ENCODE data around the gene FYTTD1. TPM values are rescaled to one million over a fixed set of nuclear protein-coding genes. Genes with fewer than 3 reads are reported as not detected.

FYTTD1 gene
- total and polyA plus RNA-seq, 2 of the 4 experiments (the other 2 are of a cell fraction), result 20.4 to 50.2 TPM

DNA sequence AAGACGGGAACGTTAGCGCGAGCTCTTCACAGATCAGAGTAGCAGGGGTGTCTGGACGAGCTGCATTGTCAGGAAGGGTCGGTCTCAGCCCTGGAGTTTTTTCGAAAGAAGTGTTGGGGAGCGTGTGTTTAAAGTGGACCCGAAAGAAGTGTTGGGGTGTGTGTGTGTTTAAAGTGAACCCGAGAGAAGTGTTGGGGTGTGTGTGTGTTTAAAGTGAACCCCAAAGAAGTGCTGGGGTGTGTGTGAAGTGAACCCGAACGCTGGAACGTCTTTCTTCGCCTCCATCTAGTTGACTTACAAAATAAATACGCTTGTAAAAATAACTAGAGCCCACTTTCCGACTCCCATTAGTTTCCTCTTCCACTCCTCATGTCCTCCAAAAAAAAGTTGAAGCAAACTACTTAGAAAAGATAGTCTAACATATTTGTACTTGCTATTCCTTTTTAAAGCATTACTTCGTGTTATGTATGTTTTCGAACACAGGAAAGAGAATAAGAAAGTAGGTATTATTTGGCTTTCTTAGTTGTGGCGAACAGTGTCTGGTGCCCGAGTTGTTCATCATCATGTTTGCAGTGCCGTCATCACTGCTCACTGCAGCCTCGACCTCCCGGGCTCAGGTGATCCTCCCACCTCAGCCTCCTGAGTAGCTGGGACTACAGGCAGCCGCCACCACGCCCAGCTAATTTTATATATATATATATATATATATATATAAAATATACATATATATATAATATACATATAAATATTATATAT, 42.4 kb downstream of the FYTTD1 start (continued):
- TF ChIP-seq FOS (IDR thresholded peaks at IDR 0.05; ENCODE audit: low read depth, low read length) (no peak), MAFK (IDR thresholded peaks at IDR 0.05; ENCODE audit: low read depth, low read length) (no peak)

- no CpG with 5 or more reads among the region's 2 CpGs for WGBS, 2 experiments (ENCODE audit: extremely low coverage in 2 of 2, insufficient read length in 1 of 2)
- Histone ChIP-seq H2BK5ac (ENCODE audit: low read depth, low read length, poor library complexity, severe bottlenecking) (no peak overlapping the region), H3K9me1 (ENCODE audit: insufficient read depth, low read length) (peaks cover 8% of the 10 kb centered on the region), H4K8ac (ENCODE audit: low read depth in 2 of 2, low read length in 2 of 2) (no peak overlapping the region), H2AK9ac (replicated peaks; ENCODE audit: low read depth, low read length, poor library complexity) (no peak overlapping the region), H2AK5ac (ENCODE audit: low read depth, low read length) (no peak overlapping the region), H3K14ac (replicated peaks; ENCODE audit: low read depth, low read length) (no peak overlapping the region), H4K20me1 (ENCODE audit: insufficient read depth, low read length) (peaks cover 65% of the 10 kb centered on the region), H3K4me3 (ENCODE audit: insufficient read depth, low read depth, low read length) (no peak overlapping the region), H2BK15ac (ENCODE audit: low read depth, low read length) (no peak overlapping the region), H4K91ac (ENCODE audit: insufficient read depth, low read depth, low read length) (no peak overlapping the region), H3K27me3 (ENCODE audit: control insufficient read depth, insufficient read depth, low read length) (no peaks in the 10 kb centered on the region), H2BK20ac (ENCODE audit: low read depth, low read length) (no peak overlapping the region), H3K27ac (ENCODE audit: insufficient read depth, low read length) (no peak overlapping the region), H3K36me3 (ENCODE audit: control insufficient read depth, insufficient read depth, low read length) (no peaks in the 10 kb centered on the region), H3K4me2 (ENCODE audit: low read depth, low read length) (peak overlapping the region; percentile 77), H3K23ac (ENCODE audit: low read depth, low read length) (no peak overlapping the region), H2BK120ac (ENCODE audit: low read depth, low read length) (no peak overlapping the region), H3K4ac (ENCODE audit: low read depth, low read length) (no peak overlapping the region), H3K79me1 (ENCODE audit: low read depth in 1 of 2, low read length in 2 of 2) (peaks cover 6 to 51% of the 10 kb centered on the region in 2 experiments), H4K5ac (ENCODE audit: low read depth, low read length) (no peak overlapping the region), H3K4me1 (ENCODE audit: control insufficient read depth, insufficient read depth, low read length) (peaks cover 6% of the 10 kb centered on the region; the same call in 1 of the 2 replicates), H3K9me3 (ENCODE audit: control insufficient read depth, insufficient read depth, low read length) (no peaks in the 10 kb centered on the region), H3K18ac (ENCODE audit: low read depth, low read length) (no peak overlapping the region), H2AFZ (replicated peaks; ENCODE audit: low read length, poor library complexity) (no peak overlapping the region), H3K56ac (ENCODE audit: extremely low read depth, insufficient read depth, low read length) (no peak overlapping the region), H3K9ac (ENCODE audit: low read depth, low read length) (no peak overlapping the region)
- in situ Hi-C loops (cut with MboI; ENCODE audit: low sequenced_read_pairs), result no loop called here
- CTCF ChIA-PET, result no interaction called here
- DNase-seq (peak; percentile 63), ATAC-seq (ENCODE audit: low read depth) (no peak)
- TF ChIP-seq CEBPB (IDR thresholded peaks at IDR 0.05; ENCODE audit: low read depth, low read length) (peak; percentile 58), FOS (IDR thresholded peaks at IDR 0.05; ENCODE audit: low read depth, low read length) (peak; percentile 25; the same call in 1 of the 2 replicates), CHD1 (IDR thresholded peaks at IDR 0.05; ENCODE audit: low read depth, low read length) (no peak)
- POLR2A ChIA-PET (ENCODE audit: unreplicated experiment), result no interaction called here
- dilution Hi-C loops (cut with HindIII; ENCODE audit: low sequenced_read_pairs, unreplicated experiment), result no loop called here
- BruUV-seq (replicated peaks), result TSS peak; percentile 9
- intact Hi-C loops (cut with micrococcal nuclease), result no loop called here
Measured at GRCh38 chr3:197793247-197793646, 43.6 kb downstream of the FYTTD1 start.
